Measurements from ENCODE around the gene SLCO1C1. TPM values are rescaled to one million over a fixed set of nuclear protein-coding genes. Genes with fewer than 3 reads are reported as not detected.

Gene SLCO1C1
- total RNA-seq, 1 donor from 2014 or later: not detected

- no peak for DNase-seq (ENCODE audit: extremely low spot score in 2 of 2)
- TF ChIP-seq, protein P1, sequence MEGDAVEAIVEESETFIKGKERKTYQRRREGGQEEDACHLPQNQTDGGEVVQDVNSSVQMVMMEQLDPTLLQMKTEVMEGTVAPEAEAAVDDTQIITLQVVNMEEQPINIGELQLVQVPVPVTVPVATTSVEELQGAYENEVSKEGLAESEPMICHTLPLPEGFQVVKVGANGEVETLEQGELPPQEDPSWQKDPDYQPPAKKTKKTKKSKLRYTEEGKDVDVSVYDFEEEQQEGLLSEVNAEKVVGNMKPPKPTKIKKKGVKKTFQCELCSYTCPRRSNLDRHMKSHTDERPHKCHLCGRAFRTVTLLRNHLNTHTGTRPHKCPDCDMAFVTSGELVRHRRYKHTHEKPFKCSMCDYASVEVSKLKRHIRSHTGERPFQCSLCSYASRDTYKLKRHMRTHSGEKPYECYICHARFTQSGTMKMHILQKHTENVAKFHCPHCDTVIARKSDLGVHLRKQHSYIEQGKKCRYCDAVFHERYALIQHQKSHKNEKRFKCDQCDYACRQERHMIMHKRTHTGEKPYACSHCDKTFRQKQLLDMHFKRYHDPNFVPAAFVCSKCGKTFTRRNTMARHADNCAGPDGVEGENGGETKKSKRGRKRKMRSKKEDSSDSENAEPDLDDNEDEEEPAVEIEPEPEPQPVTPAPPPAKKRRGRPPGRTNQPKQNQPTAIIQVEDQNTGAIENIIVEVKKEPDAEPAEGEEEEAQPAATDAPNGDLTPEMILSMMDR (IDR thresholded peaks at IDR 0.05): no peak
- TF ChIP-seq POLR2AphosphoS5 (IDR thresholded peaks at IDR 0.05; ENCODE audit: insufficient read depth in 1 of 2, low read depth in 1 of 2): no peak
- no peak for TF ChIP-seq POLR2A (IDR thresholded peaks at IDR 0.05)
- Histone ChIP-seq H3K27me3 (no peaks in the 10 kb centered on the region), H3K4me1 (no peaks in the 10 kb centered on the region), H3K4me3 (no peak overlapping the region), H3K36me3 (no peaks in the 10 kb centered on the region), H3K9me3 (no peaks in the 10 kb centered on the region), H3K27ac (no peak overlapping the region)
- intact Hi-C loops (cut with DNase I): no loop called here
These were observed 20.9 kb downstream of the SLCO1C1 start for GRCh38 chr12:20716037-20716436.

GRCh38 chr12:20716985-20717384 lies 21.9 kb downstream of the SLCO1C1 start:
- no peak overlapping the region for H3K27ac ChIP-seq
- DNase-seq (ENCODE audit: extremely low spot score in 2 of 2): no peak
- H3K4me3 ChIP-seq: no peak overlapping the region
- intact Hi-C loops (cut with DNase I): no loop called here
- no peaks in the 10 kb centered on the region for H3K9me3 ChIP-seq
- H3K27me3 ChIP-seq: no peaks in the 10 kb centered on the region
- TF ChIP-seq POLR2A (IDR thresholded peaks at IDR 0.05) (no peak), POLR2AphosphoS5 (IDR thresholded peaks at IDR 0.05; ENCODE audit: insufficient read depth in 1 of 2, low read depth in 1 of 2) (no peak)
- TF ChIP-seq, protein P1 (IDR thresholded peaks at IDR 0.05): no peak
- H3K36me3 ChIP-seq: no peaks in the 10 kb centered on the region
- H3K4me1 ChIP-seq: no peaks in the 10 kb centered on the region

DNA sequence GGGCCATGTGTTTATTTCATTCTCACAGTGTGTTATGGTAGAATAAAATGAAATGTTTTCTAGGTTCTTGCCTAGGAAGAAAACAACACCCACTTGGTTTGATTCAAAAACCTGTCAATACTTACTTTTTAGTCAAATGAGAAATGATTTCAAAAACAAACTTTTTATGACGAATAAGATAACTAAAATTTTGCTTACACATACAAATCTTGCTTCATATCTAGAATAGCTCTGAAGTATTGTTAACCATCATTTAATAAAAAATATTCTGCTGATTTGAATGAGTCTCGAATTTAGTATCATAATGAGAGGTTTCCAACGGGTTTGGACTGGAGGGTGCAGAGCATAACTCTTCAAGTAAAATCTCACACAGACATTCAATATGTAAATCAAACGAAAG lies 23.2 kb downstream of the SLCO1C1 start:
- H3K9me3 ChIP-seq: no peaks in the 10 kb centered on the region
- no peaks in the 10 kb centered on the region for H3K27me3 ChIP-seq
- H3K4me3 ChIP-seq: no peak overlapping the region
- no peak overlapping the region for H3K27ac ChIP-seq
- intact Hi-C loops (cut with DNase I): no loop called here
- TF ChIP-seq, protein P1 (IDR thresholded peaks at IDR 0.05): no peak
- TF ChIP-seq POLR2A (IDR thresholded peaks at IDR 0.05) (no peak), POLR2AphosphoS5 (IDR thresholded peaks at IDR 0.05; ENCODE audit: insufficient read depth in 1 of 2, low read depth in 1 of 2) (no peak)
- no peaks in the 10 kb centered on the region for H3K36me3 ChIP-seq
- no peaks in the 10 kb centered on the region for H3K4me1 ChIP-seq
- DNase-seq (ENCODE audit: extremely low spot score in 2 of 2): no peak

- intact Hi-C loops (cut with DNase I): no loop called here
- no peak for DNase-seq (ENCODE audit: extremely low spot score in 2 of 2)
- Histone ChIP-seq H3K27ac (no peak overlapping the region), H3K4me1 (no peaks in the 10 kb centered on the region), H3K9me3 (no peaks in the 10 kb centered on the region), H3K27me3 (no peaks in the 10 kb centered on the region), H3K36me3 (no peaks in the 10 kb centered on the region), H3K4me3 (no peak overlapping the region)
- TF ChIP-seq, protein P1 (IDR thresholded peaks at IDR 0.05): no peak
- TF ChIP-seq POLR2A (IDR thresholded peaks at IDR 0.05) (no peak), POLR2AphosphoS5 (IDR thresholded peaks at IDR 0.05; ENCODE audit: insufficient read depth in 1 of 2, low read depth in 1 of 2) (no peak)
These were observed 27.0 kb downstream of the SLCO1C1 start for GRCh38 chr12:20722142-20722541.

DNA sequence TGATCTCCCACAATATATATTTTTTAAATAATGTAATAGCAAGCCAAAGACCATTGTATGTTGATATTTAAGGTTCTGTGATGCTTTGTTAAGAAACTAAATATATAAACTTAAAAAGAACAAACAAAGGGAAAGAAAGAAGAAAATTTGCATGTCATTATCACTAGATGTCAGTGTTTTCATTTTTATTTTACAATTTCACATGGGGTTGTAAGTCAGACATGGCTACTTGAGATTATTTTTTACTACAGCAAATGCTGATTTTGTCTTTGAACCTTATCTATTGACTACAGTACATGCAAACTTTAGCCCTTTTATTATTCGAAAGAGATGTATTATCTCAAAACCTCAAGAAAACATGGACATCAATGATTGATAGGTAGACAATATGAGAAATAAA lies 36.1 kb downstream of the SLCO1C1 start:
- Histone ChIP-seq H3K4me1 (no peaks in the 10 kb centered on the region), H3K4me3 (no peak overlapping the region), H3K9me3 (no peaks in the 10 kb centered on the region), H3K27ac (no peak overlapping the region), H3K36me3 (no peaks in the 10 kb centered on the region), H3K27me3 (no peaks in the 10 kb centered on the region)
- intact Hi-C loops (cut with DNase I): no loop called here
- DNase-seq (ENCODE audit: extremely low spot score in 2 of 2): no peak
- TF ChIP-seq, protein P1 (IDR thresholded peaks at IDR 0.05): no peak
- no peak for TF ChIP-seq POLR2A (IDR thresholded peaks at IDR 0.05)
- no peak for TF ChIP-seq POLR2AphosphoS5 (IDR thresholded peaks at IDR 0.05; ENCODE audit: insufficient read depth in 1 of 2, low read depth in 1 of 2)
